Measurements from ENCODE around the gene INPP5A. TPM values are rescaled to one million over a fixed set of nuclear protein-coding genes. Genes with fewer than 3 reads are reported as not detected.

Gene INPP5A
- total and polyA plus RNA-seq, 2 of the 13 experiments (the other 11 are each of a cell fraction or from before 2014, with no cell fraction given), result 17.5 to 37.9 TPM

GRCh38 chr10:132698211-132698751, 160.7 kb downstream of the INPP5A start:
- Histone ChIP-seq H3K4me1 (ENCODE audit: insufficient read depth, low read length) (no peaks in the 10 kb centered on the region), H3K27ac (ENCODE audit: extremely low read length, insufficient read depth, low read length) (no peak overlapping the region), H3K4me2 (ENCODE audit: low read depth, low read length) (no peak overlapping the region), H3K9me3 (ENCODE audit: low read length) (0 out of 2 replicates have a peak, but pooled peaks cover 10% of the 10 kb centered on the region), H4K20me1 (ENCODE audit: insufficient read depth, low read length) (no peaks in the 10 kb centered on the region), H3K4me3 (replicated peaks in 1 of 3; ENCODE audit: insufficient read depth in 1 of 3, low read depth in 2 of 3, low read length in 3 of 3) (no peak overlapping the region), H3K79me2 (ENCODE audit: insufficient read depth, low read length) (no peaks in the 10 kb centered on the region), H2AFZ (ENCODE audit: low read length) (no peak overlapping the region), H3K27me3 (ENCODE audit: control insufficient read depth in 1 of 2, insufficient read depth in 2 of 2, low read length in 2 of 2) (no peaks in the 10 kb centered on the region), H3K9ac (ENCODE audit: insufficient read depth, low read depth, low read length) (no peak overlapping the region), H3K36me3 (replicated peaks in 1 of 2; ENCODE audit: control insufficient read depth in 1 of 2, insufficient read depth in 2 of 2, low read length in 2 of 2) (peaks cover 5% of the 10 kb centered on the region in 2 experiments; a peak in 2 of 5 replicates)
- POLR2A ChIA-PET, result no interaction called here
- 98% methylated on average over 24 of the region's 24 CpGs for WGBS (ENCODE audit: low lambda C conversion rate)
- no TSS peak for BruUV-seq (replicated peaks)
- no peak for ATAC-seq
- intact Hi-C loops (cut with micrococcal nuclease; ENCODE audit: unreplicated experiment) (no loop called here), in situ Hi-C loops (cut with HindIII; ENCODE audit: extremely low pct_ligation_motif_present, low pct_unique_long_range_greater_than_20kb) (no loop called here)
- DNase-seq (ENCODE audit: low spot score), result no peak
- no peak for FAIRE-seq
- CTCF ChIA-PET (ENCODE audit: low intra/inter-chr PET ratio, low total read pairs), result no interaction called here
- TF ChIP-seq ATF7 (IDR thresholded peaks at IDR 0.05), result no peak
- no peak for TF ChIP-seq ATF7 (CRISPR knock-in tag; IDR thresholded peaks at IDR 0.05)
- TF ChIP-seq CHD2 (IDR thresholded peaks at IDR 0.05; ENCODE audit: low read depth, low read length), result no peak
- TF ChIP-seq, protein P1, sequence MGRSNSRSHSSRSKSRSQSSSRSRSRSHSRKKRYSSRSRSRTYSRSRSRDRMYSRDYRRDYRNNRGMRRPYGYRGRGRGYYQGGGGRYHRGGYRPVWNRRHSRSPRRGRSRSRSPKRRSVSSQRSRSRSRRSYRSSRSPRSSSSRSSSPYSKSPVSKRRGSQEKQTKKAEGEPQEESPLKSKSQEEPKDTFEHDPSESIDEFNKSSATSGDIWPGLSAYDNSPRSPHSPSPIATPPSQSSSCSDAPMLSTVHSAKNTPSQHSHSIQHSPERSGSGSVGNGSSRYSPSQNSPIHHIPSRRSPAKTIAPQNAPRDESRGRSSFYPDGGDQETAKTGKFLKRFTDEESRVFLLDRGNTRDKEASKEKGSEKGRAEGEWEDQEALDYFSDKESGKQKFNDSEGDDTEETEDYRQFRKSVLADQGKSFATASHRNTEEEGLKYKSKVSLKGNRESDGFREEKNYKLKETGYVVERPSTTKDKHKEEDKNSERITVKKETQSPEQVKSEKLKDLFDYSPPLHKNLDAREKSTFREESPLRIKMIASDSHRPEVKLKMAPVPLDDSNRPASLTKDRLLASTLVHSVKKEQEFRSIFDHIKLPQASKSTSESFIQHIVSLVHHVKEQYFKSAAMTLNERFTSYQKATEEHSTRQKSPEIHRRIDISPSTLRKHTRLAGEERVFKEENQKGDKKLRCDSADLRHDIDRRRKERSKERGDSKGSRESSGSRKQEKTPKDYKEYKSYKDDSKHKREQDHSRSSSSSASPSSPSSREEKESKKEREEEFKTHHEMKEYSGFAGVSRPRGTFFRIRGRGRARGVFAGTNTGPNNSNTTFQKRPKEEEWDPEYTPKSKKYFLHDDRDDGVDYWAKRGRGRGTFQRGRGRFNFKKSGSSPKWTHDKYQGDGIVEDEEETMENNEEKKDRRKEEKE (IDR thresholded peaks at IDR 0.05), result no peak
- TF ChIP-seq TEF (CRISPR knock-in tag; IDR thresholded peaks at IDR 0.05), result no peak
- TF ChIP-seq, protein P2, sequence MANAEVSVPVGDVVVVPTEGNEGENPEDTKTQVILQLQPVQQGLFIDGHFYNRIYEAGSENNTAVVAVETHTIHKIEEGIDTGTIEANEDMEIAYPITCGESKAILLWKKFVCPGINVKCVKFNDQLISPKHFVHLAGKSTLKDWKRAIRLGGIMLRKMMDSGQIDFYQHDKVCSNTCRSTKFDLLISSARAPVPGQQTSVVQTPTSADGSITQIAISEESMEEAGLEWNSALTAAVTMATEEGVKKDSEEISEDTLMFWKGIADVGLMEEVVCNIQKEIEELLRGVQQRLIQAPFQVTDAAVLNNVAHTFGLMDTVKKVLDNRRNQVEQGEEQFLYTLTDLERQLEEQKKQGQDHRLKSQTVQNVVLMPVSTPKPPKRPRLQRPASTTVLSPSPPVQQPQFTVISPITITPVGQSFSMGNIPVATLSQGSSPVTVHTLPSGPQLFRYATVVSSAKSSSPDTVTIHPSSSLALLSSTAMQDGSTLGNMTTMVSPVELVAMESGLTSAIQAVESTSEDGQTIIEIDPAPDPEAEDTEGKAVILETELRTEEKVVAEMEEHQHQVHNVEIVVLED (CRISPR knock-in tag; IDR thresholded peaks at IDR 0.05; ENCODE audit: borderline replicate concordance), result no peak
- no peak for TF ChIP-seq NAIF1 (CRISPR knock-in tag; IDR thresholded peaks at IDR 0.05; ENCODE audit: borderline replicate concordance)
- no peak for TF ChIP-seq SIN3A (IDR thresholded peaks at IDR 0.05; ENCODE audit: borderline replicate concordance, low read depth, low read length)
- TF ChIP-seq PBX3 (CRISPR knock-in tag; IDR thresholded peaks at IDR 0.05; ENCODE audit: borderline replicate concordance), result no peak
- TF ChIP-seq FIP1L1 (IDR thresholded peaks at IDR 0.05; ENCODE audit: borderline replicate concordance, insufficient read depth, low read depth, low read length), result no peak
- TF ChIP-seq, protein P3, sequence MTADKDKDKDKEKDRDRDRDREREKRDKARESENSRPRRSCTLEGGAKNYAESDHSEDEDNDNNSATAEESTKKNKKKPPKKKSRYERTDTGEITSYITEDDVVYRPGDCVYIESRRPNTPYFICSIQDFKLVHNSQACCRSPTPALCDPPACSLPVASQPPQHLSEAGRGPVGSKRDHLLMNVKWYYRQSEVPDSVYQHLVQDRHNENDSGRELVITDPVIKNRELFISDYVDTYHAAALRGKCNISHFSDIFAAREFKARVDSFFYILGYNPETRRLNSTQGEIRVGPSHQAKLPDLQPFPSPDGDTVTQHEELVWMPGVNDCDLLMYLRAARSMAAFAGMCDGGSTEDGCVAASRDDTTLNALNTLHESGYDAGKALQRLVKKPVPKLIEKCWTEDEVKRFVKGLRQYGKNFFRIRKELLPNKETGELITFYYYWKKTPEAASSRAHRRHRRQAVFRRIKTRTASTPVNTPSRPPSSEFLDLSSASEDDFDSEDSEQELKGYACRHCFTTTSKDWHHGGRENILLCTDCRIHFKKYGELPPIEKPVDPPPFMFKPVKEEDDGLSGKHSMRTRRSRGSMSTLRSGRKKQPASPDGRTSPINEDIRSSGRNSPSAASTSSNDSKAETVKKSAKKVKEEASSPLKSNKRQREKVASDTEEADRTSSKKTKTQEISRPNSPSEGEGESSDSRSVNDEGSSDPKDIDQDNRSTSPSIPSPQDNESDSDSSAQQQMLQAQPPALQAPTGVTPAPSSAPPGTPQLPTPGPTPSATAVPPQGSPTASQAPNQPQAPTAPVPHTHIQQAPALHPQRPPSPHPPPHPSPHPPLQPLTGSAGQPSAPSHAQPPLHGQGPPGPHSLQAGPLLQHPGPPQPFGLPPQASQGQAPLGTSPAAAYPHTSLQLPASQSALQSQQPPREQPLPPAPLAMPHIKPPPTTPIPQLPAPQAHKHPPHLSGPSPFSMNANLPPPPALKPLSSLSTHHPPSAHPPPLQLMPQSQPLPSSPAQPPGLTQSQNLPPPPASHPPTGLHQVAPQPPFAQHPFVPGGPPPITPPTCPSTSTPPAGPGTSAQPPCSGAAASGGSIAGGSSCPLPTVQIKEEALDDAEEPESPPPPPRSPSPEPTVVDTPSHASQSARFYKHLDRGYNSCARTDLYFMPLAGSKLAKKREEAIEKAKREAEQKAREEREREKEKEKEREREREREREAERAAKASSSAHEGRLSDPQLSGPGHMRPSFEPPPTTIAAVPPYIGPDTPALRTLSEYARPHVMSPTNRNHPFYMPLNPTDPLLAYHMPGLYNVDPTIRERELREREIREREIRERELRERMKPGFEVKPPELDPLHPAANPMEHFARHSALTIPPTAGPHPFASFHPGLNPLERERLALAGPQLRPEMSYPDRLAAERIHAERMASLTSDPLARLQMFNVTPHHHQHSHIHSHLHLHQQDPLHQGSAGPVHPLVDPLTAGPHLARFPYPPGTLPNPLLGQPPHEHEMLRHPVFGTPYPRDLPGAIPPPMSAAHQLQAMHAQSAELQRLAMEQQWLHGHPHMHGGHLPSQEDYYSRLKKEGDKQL (CRISPR knock-in tag; IDR thresholded peaks at IDR 0.05; ENCODE audit: low read depth), result no peak
- no peak for TF ChIP-seq MXI1 (IDR thresholded peaks at IDR 0.05; ENCODE audit: borderline replicate concordance, low read depth, low read length)

Data from HepG2 (cell line).